GM13976 (cell line): ENCODE results near the gene ADGRG7.
A peak's percentile ranks its signal among the peaks of the same experiment; 100 is the strongest.
"Not testable (repeated sequence)": the region's sequence is repeated elsewhere in the genome, so short reads cannot be mapped to it uniquely, and the experiment has no call there.

Experiments
- DNase-seq: peaks from one replicate; pipeline ENCODE4 v3.0.0; 2012; ENCODE audit warnings: low spot score
- in situ Hi-C: fragments of 300-500 bp; cut with MboI; formaldehyde crosslinking; loops from one replicate; pipeline ENCODE4 v1.12.0; 2022; ENCODE audit warnings: low sequenced_read_pairs, mixed read lengths, inconsistent platforms; ENCODE audit not compliant: unreplicated experiment
- TF ChIP-seq, protein P1 (sequence below): IDR thresholded peaks from 2 replicates; pipeline ENCODE4 v1.5.1; 2012; ENCODE audit warnings: borderline replicate concordance, mild to moderate bottlenecking; ENCODE audit not compliant: insufficient read depth; ENCODE audit errors: extremely low read depth, missing control alignments, control extremely low read depth

Gene ADGRG7

DNA sequence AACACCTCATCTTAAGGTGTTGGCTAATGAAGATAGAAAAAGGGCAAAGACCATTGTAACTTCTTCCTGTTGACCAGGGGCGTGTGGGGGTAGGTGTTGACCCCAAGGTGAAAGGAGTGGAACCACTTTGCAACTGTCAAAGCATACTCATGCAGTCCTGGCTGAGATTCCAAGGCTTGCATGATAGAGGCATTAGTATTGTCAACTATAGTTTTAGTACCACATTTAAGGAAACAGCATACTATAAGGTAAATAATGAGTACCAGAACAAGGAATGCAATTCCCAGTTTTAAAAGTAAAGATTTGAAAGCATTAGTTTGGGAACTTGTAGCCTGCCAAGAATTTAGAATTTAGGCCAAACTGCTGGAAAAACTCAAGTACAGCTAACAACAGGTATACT lies 27.8 kb upstream of the ADGRG7 start:
- in situ Hi-C loops = loop anchor here (25.0 kb wide), 1 partner anchor 744 kb away; no protein-coding TSS in a partner anchor
- no peak for DNase-seq

DNA sequence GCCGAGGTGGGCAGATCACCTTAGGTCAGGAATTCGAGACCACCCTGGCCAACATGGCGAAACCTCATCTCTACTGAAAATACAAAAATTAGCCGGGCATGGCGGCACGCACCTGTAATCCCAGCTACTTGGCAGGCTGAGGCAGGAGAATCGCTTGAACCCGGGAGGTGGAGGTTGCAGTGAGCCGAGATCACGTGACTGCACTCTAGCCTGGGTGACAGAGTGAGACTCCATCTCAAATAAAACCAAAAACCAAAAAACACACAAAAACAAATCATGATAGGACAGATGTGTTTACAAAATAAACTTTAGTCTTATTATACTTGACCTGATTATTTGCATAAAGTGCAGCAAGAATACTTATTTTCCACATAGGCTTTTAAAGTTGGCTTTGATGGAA lies 27.2 kb upstream of the ADGRG7 start:
- not testable (repeated sequence) for DNase-seq
- in situ Hi-C loops = loop anchor here (25.0 kb wide), 1 partner anchor 745 kb away; no protein-coding TSS in a partner anchor

More for the DNA sequence above, 27.8 kb upstream of the ADGRG7 start:
- TF ChIP-seq, protein P1, sequence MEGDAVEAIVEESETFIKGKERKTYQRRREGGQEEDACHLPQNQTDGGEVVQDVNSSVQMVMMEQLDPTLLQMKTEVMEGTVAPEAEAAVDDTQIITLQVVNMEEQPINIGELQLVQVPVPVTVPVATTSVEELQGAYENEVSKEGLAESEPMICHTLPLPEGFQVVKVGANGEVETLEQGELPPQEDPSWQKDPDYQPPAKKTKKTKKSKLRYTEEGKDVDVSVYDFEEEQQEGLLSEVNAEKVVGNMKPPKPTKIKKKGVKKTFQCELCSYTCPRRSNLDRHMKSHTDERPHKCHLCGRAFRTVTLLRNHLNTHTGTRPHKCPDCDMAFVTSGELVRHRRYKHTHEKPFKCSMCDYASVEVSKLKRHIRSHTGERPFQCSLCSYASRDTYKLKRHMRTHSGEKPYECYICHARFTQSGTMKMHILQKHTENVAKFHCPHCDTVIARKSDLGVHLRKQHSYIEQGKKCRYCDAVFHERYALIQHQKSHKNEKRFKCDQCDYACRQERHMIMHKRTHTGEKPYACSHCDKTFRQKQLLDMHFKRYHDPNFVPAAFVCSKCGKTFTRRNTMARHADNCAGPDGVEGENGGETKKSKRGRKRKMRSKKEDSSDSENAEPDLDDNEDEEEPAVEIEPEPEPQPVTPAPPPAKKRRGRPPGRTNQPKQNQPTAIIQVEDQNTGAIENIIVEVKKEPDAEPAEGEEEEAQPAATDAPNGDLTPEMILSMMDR = no peak

DNA sequence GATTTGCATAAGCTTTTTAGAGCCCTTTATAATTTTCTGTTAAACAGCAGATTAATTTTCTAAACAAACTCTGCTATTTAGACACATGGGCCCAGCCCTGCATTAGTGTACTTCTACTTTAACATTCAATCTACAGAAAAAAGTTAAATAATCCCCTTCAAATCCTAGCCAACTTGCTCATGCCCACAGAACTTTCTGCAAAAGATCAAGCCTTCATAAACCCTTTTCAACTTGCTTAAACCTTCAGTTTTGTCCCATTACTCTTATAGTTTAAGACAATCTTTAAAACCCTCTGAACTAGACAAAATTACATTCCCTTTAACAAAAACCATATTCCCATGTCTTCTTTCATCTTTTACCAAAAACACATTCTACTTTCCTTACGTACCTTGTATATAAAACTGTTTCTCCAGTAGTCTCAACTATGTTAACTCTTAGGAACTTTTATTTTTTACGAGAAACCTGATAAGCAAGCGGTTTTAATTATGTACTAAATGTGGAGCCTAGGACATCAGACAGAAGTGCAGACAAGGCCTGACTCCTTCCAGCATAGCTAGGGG lies 25.2 kb upstream of the ADGRG7 start:
- DNase-seq = no peak
- in situ Hi-C loops = loop anchor here (25.0 kb wide), 1 partner anchor 747 kb away; no protein-coding TSS in a partner anchor
- TF ChIP-seq, protein P1 = no peak

DNA sequence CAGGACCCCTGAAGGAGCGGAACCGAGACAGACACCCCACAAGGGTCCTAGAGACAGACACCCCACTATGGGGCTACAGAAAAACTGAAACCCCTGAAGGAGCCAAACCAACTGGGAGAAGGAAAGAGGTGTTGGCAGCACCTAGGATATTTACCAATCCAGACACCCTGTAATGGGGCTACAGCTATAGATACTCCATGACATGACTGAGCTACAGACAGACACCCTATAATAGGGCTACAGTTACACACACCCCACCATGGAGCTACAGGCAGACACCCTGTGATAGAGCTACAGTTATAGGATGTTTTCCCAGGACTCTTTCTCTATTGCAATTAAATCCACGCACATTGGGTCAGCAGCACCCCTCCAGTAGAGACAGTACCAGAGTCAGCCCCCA lies 22.6 kb upstream of the ADGRG7 start:
- in situ Hi-C loops = loop anchor here (25.0 kb wide), 1 partner anchor 750 kb away; no protein-coding TSS in a partner anchor
- DNase-seq = no peak
- TF ChIP-seq, protein P1 = no peak

DNA sequence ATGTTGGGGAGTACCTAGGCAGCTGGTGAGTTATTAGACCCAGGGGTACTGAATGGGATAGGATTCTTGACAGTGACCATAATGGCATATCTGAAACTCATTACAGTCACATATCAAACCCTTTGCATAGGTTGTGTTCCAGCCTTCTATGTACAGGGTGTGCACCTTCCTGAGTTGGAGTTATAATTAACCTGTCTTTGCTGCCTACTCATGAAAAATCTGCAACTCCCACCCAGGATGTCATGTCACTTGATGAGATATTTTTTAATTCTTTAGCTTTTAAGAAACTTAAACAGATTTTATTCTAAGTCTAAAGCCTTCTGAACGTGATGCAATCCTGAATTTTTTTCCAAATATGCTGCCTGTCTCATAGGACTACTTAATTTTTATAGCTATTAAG lies 21.1 kb upstream of the ADGRG7 start:
- TF ChIP-seq, protein P1 = no peak
- in situ Hi-C loops = loop anchor here (25.0 kb wide), 1 partner anchor 751 kb away; no protein-coding TSS in a partner anchor
- DNase-seq = no peak

DNA sequence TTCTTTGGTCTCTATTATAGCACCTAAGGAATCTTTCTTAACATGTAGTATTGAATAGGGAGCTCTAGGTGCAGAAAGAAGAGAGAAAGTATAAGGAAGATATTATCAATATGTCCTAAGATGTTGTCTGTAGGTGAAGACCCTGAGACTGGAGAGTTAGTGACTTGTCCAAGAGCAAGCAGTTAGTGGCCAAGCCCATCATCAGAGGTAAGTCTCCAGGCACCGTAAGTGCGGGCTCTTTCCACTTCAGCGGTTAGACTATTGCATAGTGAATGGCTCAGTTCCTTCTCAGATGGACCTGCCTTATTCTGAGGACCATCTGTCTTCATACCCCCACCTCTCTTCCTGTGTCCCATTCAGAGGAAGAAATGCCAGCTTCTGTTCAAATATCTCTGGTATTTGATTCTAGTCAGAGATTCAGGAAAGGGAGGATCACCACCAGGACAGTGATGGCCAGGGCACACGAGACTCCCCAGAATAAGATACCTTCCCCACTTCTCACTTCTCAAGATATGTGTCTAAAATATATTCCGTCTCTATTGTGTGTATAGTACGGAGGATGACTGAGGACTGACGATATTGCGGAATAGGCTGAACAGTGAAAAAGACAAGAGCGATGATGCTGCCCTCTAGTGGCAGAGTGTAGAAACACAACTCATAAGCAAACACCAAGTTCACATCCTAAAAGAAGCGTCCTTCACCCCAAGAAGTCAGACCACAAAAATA lies 19.1 kb upstream of the ADGRG7 start:
- TF ChIP-seq, protein P1 = peak; percentile 81
- in situ Hi-C loops = loop anchor here (10.0 to 25.0 kb wide), 3 partner anchors 125 to 753 kb away; no protein-coding TSS in a partner anchor
- peak; percentile 71 for DNase-seq

DNA sequence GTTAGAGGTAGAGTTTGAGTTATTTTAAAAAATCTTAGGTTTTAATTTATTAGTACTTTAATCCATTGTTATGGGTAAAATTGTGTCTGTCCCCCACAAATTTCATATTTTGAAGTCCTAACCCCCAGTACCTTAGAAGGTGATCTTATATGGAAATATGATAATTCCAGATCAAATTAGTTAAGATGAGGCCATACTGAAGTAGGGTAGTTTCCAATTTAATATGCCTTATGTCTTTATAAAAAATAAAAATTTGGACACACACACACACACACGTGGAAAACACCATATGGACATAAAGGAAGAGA lies 18.6 kb upstream of the ADGRG7 start:
- DNase-seq = no peak
- in situ Hi-C loops = loop anchor here (10.0 to 25.0 kb wide), 3 partner anchors 126 to 753 kb away; no protein-coding TSS in a partner anchor
- TF ChIP-seq, protein P1 = no peak
